H1 (cell line): ENCODE measurements around the gene SERPINB12. TPM values are rescaled to one million over a fixed set of nuclear protein-coding genes. Genes with fewer than 3 reads are reported as not detected.

Experiments used
- CTCF ChIA-PET: fragments of 300-600 bp; sonication (Branson Sonifier 250); formaldehyde crosslinking; loops from one replicate; lab custom pipeline; 2021; ENCODE audit not compliant: partially characterized antibody; lab: Charles Lee
- POLR2A ChIA-PET: fragments of 300-600 bp; sonication (Branson Sonifier 250); formaldehyde crosslinking; loops from one replicate; lab custom pipeline; 2021; ENCODE audit warnings: inconsistent platforms; ENCODE audit not compliant: partially characterized antibody; lab: Charles Lee
- DNase-seq, 2 experiments: peaks; one replicate each; pipeline versions ENCODE4 v3.0.0 to v3.0.0-alpha.2; 2010 to 2022; ENCODE audit warnings: low spot score in 2 of 2, low read depth in 1 of 2, mixed read lengths in 1 of 2
- FAIRE-seq: peaks from 2 replicates; lab custom pipeline; 2011; peaks lifted over from hg19 to GRCh38; lab: Jason Lieb, UNC
- H2AFZ ChIP-seq: 2 replicates; pipeline ENCODE4 v1.8.1; 2012; ENCODE audit warnings: low read length, inconsistent platforms
- H2AK5ac ChIP-seq: 2 replicates; pipeline ENCODE4 v1.6.1; 2013; ENCODE audit warnings: low read depth, low read length
- H2BK120ac ChIP-seq: replicated peaks from 2 replicates; pipeline ENCODE3; 2013; ENCODE audit warnings: low read depth, low read length, inconsistent platforms
- H2BK12ac ChIP-seq: 2 replicates; pipeline ENCODE4 v1.6.1; 2013; ENCODE audit warnings: low read depth, low read length
- H2BK15ac ChIP-seq: 2 replicates; pipeline ENCODE4 v1.6.1; 2013; ENCODE audit warnings: low read length
- H2BK20ac ChIP-seq: 2 replicates; pipeline ENCODE4 v1.6.1; 2013; ENCODE audit warnings: low read length
- H2BK5ac ChIP-seq: 2 replicates; pipeline ENCODE4 v1.6.1; 2013; ENCODE audit warnings: low read depth, low read length
- H3K14ac ChIP-seq: 2 replicates; pipeline ENCODE4 v1.6.1; 2013; ENCODE audit warnings: inconsistent platforms; ENCODE audit not compliant: insufficient read length
- H3K18ac ChIP-seq: 2 replicates; pipeline ENCODE4 v1.6.1; 2013; ENCODE audit warnings: low read length; ENCODE audit errors: extremely low read depth
- H3K23ac ChIP-seq: 2 replicates; pipeline ENCODE4 v1.6.1; 2013; ENCODE audit warnings: inconsistent platforms; ENCODE audit not compliant: insufficient read length
- H3K23me2 ChIP-seq: 2 replicates; pipeline ENCODE4 v1.6.1; 2013; ENCODE audit warnings: low read depth, low read length
- H3K27ac ChIP-seq: 2 replicates; pipeline ENCODE4 v1.6.1; 2011; ENCODE audit warnings: low read depth, low read length, inconsistent platforms
- H3K27me3 ChIP-seq, 4 experiments: replicated peaks in 1 of 4; 1 replicate in 1 of 4; 2 replicates in 3 of 4; pipeline versions ENCODE4 v1.6.1 to v1.8.1; 2011 to 2013; ENCODE audit warnings: low read length in 3 of 4, mild to moderate bottlenecking in 3 of 4, inconsistent platforms in 2 of 4, mixed read lengths in 2 of 4, moderate library complexity in 1 of 4; ENCODE audit not compliant: control insufficient read depth in 3 of 4, insufficient read depth in 3 of 4; ENCODE audit errors: extremely low read depth in 1 of 4
- H3K36me3 ChIP-seq, 4 experiments: 2 replicates each; pipeline versions ENCODE4 v1.6.1 to v1.8.1; 2011 to 2013; ENCODE audit warnings: mild to moderate bottlenecking in 4 of 4, low read length in 3 of 4, moderate library complexity in 2 of 4, control low read depth in 1 of 4, inconsistent platforms in 1 of 4; ENCODE audit not compliant: insufficient read depth in 4 of 4, control insufficient read depth in 2 of 4
- H3K4ac ChIP-seq: replicated peaks from 2 replicates; pipeline ENCODE3; 2013; ENCODE audit warnings: low read length, low read depth, mixed read lengths, inconsistent platforms; ENCODE audit not compliant: insufficient read length
- H3K4me1 ChIP-seq, 4 experiments: replicated peaks in 1 of 4; 1 replicate in 1 of 4; 2 replicates in 3 of 4; pipeline versions ENCODE4 v1.6.1 to v1.8.1; 2011 to 2013; ENCODE audit warnings: low read length in 3 of 4, inconsistent platforms in 2 of 4, mixed read lengths in 1 of 4; ENCODE audit not compliant: insufficient read depth in 4 of 4, control insufficient read depth in 3 of 4
- H3K4me2 ChIP-seq, 2 experiments: 2 replicates each; pipeline versions ENCODE4 v1.6.1 to v1.8.1; 2011 to 2013; ENCODE audit warnings: low read depth in 2 of 2, low read length in 2 of 2, control low read depth in 1 of 2, inconsistent platforms in 1 of 2, mild to moderate bottlenecking in 1 of 2; ENCODE audit not compliant: insufficient read depth in 1 of 2
- H3K4me3 ChIP-seq, 4 experiments: fragments of 200-600, 300-600 bp in 1 of 4; sonication (generic), shearing (Covaris generic), sonication (Bioruptor Twin) in 1 of 4; 2 replicates each; pipeline versions ENCODE4 v1.5.1 to v1.8.1; 2011 to 2016; ENCODE audit warnings: low read length in 4 of 4, low read depth in 3 of 4, control low read depth in 2 of 4, inconsistent platforms in 2 of 4, mild to moderate bottlenecking in 2 of 4, mixed read lengths in 1 of 4, moderate library complexity in 1 of 4; ENCODE audit not compliant: insufficient read depth in 2 of 4; ENCODE audit errors: extremely low read depth in 1 of 4
- H3K56ac ChIP-seq: replicated peaks from 2 replicates; pipeline ENCODE3; 2013; ENCODE audit warnings: low read depth, mild to moderate bottlenecking, mixed read lengths, low read length, inconsistent platforms; ENCODE audit not compliant: insufficient read length
- H3K79me1 ChIP-seq: 2 replicates; pipeline ENCODE4 v1.6.1; 2013; ENCODE audit warnings: low read depth, low read length, control low read depth
- H3K79me2 ChIP-seq, 2 experiments: 2 replicates each; pipeline versions ENCODE4 v1.6.1 to v1.8.1; 2012 to 2013; ENCODE audit warnings: low read length in 2 of 2, mild to moderate bottlenecking in 2 of 2, inconsistent platforms in 1 of 2; ENCODE audit not compliant: insufficient read depth in 2 of 2, control insufficient read depth in 1 of 2
- H3K9ac ChIP-seq, 4 experiments: replicated peaks in 1 of 4; 1 replicate in 1 of 4; 2 replicates in 3 of 4; pipeline versions ENCODE4 v1.6.1 to v1.8.1; 2011 to 2013; ENCODE audit warnings: low read depth in 3 of 4, low read length in 3 of 4, control low read depth in 2 of 4, mild to moderate bottlenecking in 2 of 4, moderate library complexity in 2 of 4, inconsistent platforms in 1 of 4; ENCODE audit errors: extremely low read depth in 1 of 4
- H3K9me3 ChIP-seq, 2 experiments: 2 replicates each; pipeline versions ENCODE4 v1.6.1 to v1.8.1; 2012 to 2013; ENCODE audit warnings: mild to moderate bottlenecking in 2 of 2, moderate library complexity in 2 of 2, control low read depth in 1 of 2, inconsistent platforms in 1 of 2, low read depth in 1 of 2, low read length in 1 of 2, mixed read lengths in 1 of 2; ENCODE audit not compliant: insufficient read depth in 2 of 2
- H4K20me1 ChIP-seq, 2 experiments: replicated peaks in 1 of 2; 2 replicates each; pipeline versions ENCODE3 to v1.8.1; 2011 to 2013; ENCODE audit warnings: inconsistent platforms in 2 of 2, low read length in 2 of 2, mild to moderate bottlenecking in 1 of 2; ENCODE audit not compliant: insufficient read depth in 2 of 2, control insufficient read depth in 1 of 2
- H4K5ac ChIP-seq: 2 replicates; pipeline ENCODE4 v1.6.1; 2013; ENCODE audit warnings: low read length, low read depth, mixed read lengths, inconsistent platforms; ENCODE audit not compliant: insufficient read length
- H4K8ac ChIP-seq: 2 replicates; pipeline ENCODE4 v1.8.0; 2013; ENCODE audit warnings: mild to moderate bottlenecking, moderate library complexity, low read length, inconsistent platforms; ENCODE audit not compliant: insufficient read depth; ENCODE audit errors: extremely low read depth
- H4K91ac ChIP-seq: replicated peaks from 2 replicates; pipeline ENCODE3; 2013; ENCODE audit warnings: low read length, mixed read lengths, inconsistent platforms; ENCODE audit not compliant: insufficient read length
- BACH1 ChIP-seq: IDR thresholded peaks from 2 replicates; pipeline ENCODE4 v1.6.1; 2012; ENCODE audit warnings: low read length, improper control_type of control experiment
- CBX5 ChIP-seq: fragments of 300-800, 300-1000 bp; sonication (generic); IDR thresholded peaks from 2 replicates; pipeline ENCODE4 v1.7.1; 2016; ENCODE audit warnings: antibody characterized with exemption, low read length, low read depth
- CBX8 ChIP-seq: fragments of 300-800, 300-1000 bp; sonication (generic); IDR thresholded peaks from 2 replicates; pipeline ENCODE4 v1.7.1; 2016; ENCODE audit warnings: low read depth, low read length, borderline replicate concordance
- CHD2 ChIP-seq: IDR thresholded peaks from 2 replicates; pipeline ENCODE4 v1.6.1; 2012; ENCODE audit warnings: low read length, improper control_type of control experiment
- MAX ChIP-seq: IDR thresholded peaks from 2 replicates; pipeline ENCODE4 v1.6.1; 2012; ENCODE audit warnings: inconsistent platforms
- SAP30 ChIP-seq: fragments of 300-600 bp; sonication (generic); IDR thresholded peaks from 2 replicates; pipeline ENCODE4 v1.7.1; 2012; ENCODE audit warnings: low read length, moderate library complexity, mild to moderate bottlenecking, inconsistent platforms; ENCODE audit not compliant: insufficient read depth, insufficient replicate concordance
- SP2 ChIP-seq: IDR thresholded peaks from 2 replicates; pipeline ENCODE4 v1.6.1; 2012; ENCODE audit warnings: mild to moderate bottlenecking, low read length, inconsistent platforms
- SUZ12 ChIP-seq: fragments of 200-600 bp; sonication (generic); IDR thresholded peaks from 2 replicates; pipeline ENCODE4 v1.6.1; 2012; ENCODE audit warnings: mild to moderate bottlenecking, inconsistent platforms, low read length, moderate library complexity, mixed read lengths
- WGBS, 2 experiments: shearing (Covaris generic) in 1 of 2; methylation state at CpG; one replicate each; pipeline versions ENCODE4 v1.1.6 to v1.1.7; 2013 to 2015; ENCODE audit warnings: low lambda C conversion rate in 2 of 2, mixed read lengths in 2 of 2, inconsistent platforms in 1 of 2, low coverage in 1 of 2, missing lambda C conversion rate in 1 of 2; ENCODE audit not compliant: insufficient replicate concordance in 2 of 2, insufficient coverage in 1 of 2, insufficient read length in 1 of 2; ENCODE audit errors: extremely low coverage in 1 of 2, missing lambda C conversion rate in 1 of 2; 5-methylcytosine and 5-hydroxymethylcytosine counted together
- polyA plus RNA-seq, 7 experiments: library from polyadenylated mRNA; depleted of rRNA in 3 of 7; stranded (reverse) in 5 of 7; unstranded in 2 of 7; fragments of >200 nt in 5 of 7; fragments of 200-250 nt in 2 of 7; gene quantifications; 1 replicate in 5 of 7; 2 replicates in 1 of 7; 4 replicates in 1 of 7; pipeline versions ENCODE4 v1.2.1 to v1.2.3, GENCODE V29; 2011 to 2013; ENCODE audit warnings: missing spikeins in 2 of 7, mixed read lengths in 2 of 7
- total RNA-seq: library from RNA; stranded (reverse); fragmentation: NEBNext Ultra II Directional; extraction: Animal tissue kit (Norgen Biotek cat#: 25700); gene quantifications from 2 replicates; pipeline ENCODE4 v1.2.1, GENCODE V29; 2021
- TF ChIP-seq, protein P1 (sequence below), 3 experiments: IDR thresholded peaks; 1 replicate in 2 of 3; 2 replicates in 1 of 3; pipeline versions ENCODE4 v1.5.1 to v1.6.1; 2011; ENCODE audit warnings: low read length in 3 of 3, mild to moderate bottlenecking in 3 of 3, inconsistent platforms in 2 of 3, low read depth in 1 of 3, moderate library complexity in 1 of 3; ENCODE audit not compliant: insufficient read depth in 1 of 3; ENCODE audit errors: control extremely low read depth in 1 of 3

The SERPINB12 gene
- total and polyA plus RNA-seq, 2 of the 8 experiments (the other 6 are each of a cell fraction or from before 2014, with no cell fraction given), result not detected

DNA sequence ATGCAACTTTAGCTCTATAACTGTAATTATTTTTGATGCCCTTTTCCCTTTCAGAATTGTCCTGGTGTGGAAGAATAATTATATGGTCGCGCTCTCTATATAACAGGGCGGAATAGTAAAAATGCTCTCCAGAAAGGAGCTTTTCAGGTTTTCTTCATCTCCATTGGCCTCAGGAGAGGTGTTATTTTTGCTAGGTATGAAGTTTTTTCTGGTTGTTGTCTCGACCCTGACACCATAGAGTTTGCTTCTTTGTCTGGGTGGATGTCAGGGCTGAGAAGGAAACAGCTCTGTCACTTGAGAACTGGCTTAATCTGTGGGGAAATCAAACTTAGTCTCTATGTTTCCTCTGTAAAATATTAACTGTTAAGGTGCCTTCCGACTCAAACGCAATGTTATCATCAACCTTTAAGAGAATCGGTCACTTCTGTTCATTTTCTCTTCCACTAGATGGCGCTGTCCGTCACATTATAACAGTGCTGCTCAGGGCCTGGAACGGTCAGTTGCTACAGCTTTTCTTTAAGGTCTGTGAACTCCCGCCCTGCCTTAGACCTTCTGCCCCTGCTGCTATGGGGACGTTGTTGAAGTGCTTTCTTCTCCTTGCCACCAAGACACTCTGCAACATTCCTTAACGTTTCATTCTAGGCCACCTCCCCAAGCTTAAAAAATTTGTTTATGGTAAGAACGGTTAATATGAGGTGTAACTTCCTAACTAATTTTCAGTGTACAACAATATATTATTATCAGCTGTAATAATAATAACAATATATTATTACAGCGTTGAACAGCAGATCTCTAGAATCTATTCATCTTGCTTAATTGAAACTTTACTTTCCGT lies 23.8 kb upstream of the SERPINB12 start:
- peak; percentile 97 for FAIRE-seq
- Histone ChIP-seq H2AK5ac (no peak overlapping the region), H2BK12ac (no peak overlapping the region)
- TF ChIP-seq CBX5 (no peak), CBX8 (no peak), BACH1 (no peak), SUZ12 (no peak), MAX (no peak), CHD2 (no peak), SAP30 (no peak), SP2 (no peak)
- TF ChIP-seq, protein P1, sequence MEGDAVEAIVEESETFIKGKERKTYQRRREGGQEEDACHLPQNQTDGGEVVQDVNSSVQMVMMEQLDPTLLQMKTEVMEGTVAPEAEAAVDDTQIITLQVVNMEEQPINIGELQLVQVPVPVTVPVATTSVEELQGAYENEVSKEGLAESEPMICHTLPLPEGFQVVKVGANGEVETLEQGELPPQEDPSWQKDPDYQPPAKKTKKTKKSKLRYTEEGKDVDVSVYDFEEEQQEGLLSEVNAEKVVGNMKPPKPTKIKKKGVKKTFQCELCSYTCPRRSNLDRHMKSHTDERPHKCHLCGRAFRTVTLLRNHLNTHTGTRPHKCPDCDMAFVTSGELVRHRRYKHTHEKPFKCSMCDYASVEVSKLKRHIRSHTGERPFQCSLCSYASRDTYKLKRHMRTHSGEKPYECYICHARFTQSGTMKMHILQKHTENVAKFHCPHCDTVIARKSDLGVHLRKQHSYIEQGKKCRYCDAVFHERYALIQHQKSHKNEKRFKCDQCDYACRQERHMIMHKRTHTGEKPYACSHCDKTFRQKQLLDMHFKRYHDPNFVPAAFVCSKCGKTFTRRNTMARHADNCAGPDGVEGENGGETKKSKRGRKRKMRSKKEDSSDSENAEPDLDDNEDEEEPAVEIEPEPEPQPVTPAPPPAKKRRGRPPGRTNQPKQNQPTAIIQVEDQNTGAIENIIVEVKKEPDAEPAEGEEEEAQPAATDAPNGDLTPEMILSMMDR (IDR thresholded peaks at IDR 0.05; ENCODE audit: control extremely low read depth in 1 of 3, insufficient read depth in 1 of 3, low read depth in 1 of 3, low read length in 3 of 3), result peak in 2 of 3 experiments; percentile 80 to 86; a peak in 3 of 4 replicates

More for the DNA sequence above, 23.8 kb upstream of the SERPINB12 start:
- Histone ChIP-seq H3K9me3 (no peaks in the 10 kb centered on the region), H4K91ac (no peak overlapping the region), H3K4me1 (peaks cover 2 to 14% (median 6%) of the 10 kb centered on the region in 4 experiments; a peak in 4 of 7 replicates), H4K5ac (no peak overlapping the region), H3K14ac (no peak overlapping the region), H3K27ac (no peak overlapping the region), H3K36me3 (no peaks in the 10 kb centered on the region), H3K4me2 (no peak overlapping the region), H3K23me2 (no peaks in the 10 kb centered on the region), H3K9ac (no peak overlapping the region), H3K23ac (no peak overlapping the region), H3K4ac (no peak overlapping the region), H2BK20ac (no peak overlapping the region), H3K18ac (no peak overlapping the region), H3K79me1 (no peaks in the 10 kb centered on the region), H3K27me3 (no peaks in the 10 kb centered on the region), H3K4me3 (no peak overlapping the region), H2AFZ (peak overlapping the region; percentile 82), H2BK5ac (no peak overlapping the region), H3K56ac (no peak overlapping the region), H4K20me1 (no peaks in the 10 kb centered on the region), H4K8ac (no peak overlapping the region), H2BK120ac (no peak overlapping the region), H3K79me2 (no peaks in the 10 kb centered on the region), H2BK15ac (no peak overlapping the region)
- ChIA-PET CTCF (interaction anchor here (0.5 to 17.3 kb wide), 61 partner anchors 8 to 1110 kb away, joined by 3 to 366 read pairs (median 4); partner anchors contain the start of genes SERPINB12, SERPINB13 and SERPINB5), POLR2A (interaction anchor here (0.7 kb wide), 1 partner anchor 78 kb away, joined by 3 read pairs; no protein-coding TSS in a partner anchor)
- DNase-seq, result peak; percentile 39 to 60
- 45% methylated on average over 16 of the region's 16 CpGs; no CpG with 5 or more reads in 1 of the 2 experiments for WGBS, 2 experiments
